ENCODE measurements around the gene KRT7. TPM values are rescaled to one million over a fixed set of nuclear protein-coding genes. Genes with fewer than 3 reads are reported as not detected.

Gene KRT7
- total RNA-seq, 1 donor from 2014 or later: not detected

- Mint-ChIP-seq H3K4me3 (ENCODE audit: unreplicated experiment) (no peak overlapping the region), H3K27ac (ENCODE audit: unreplicated experiment) (no peak overlapping the region), H3K9me3 (ENCODE audit: unreplicated experiment) (no peaks in the 10 kb centered on the region), H3K4me1 (ENCODE audit: unreplicated experiment) (no peaks in the 10 kb centered on the region), H3K36me3 (ENCODE audit: low read depth, unreplicated experiment) (no peaks in the 10 kb centered on the region), H3K27me3 (ENCODE audit: unreplicated experiment) (peaks cover 3% of the 10 kb centered on the region)
- TF ChIP-seq CTCF (IDR thresholded peaks at IDR 0.05; ENCODE audit: unreplicated experiment): no peak
- no peak for DNase-seq (ENCODE audit: low spot score)
Observed at GRCh38 chr12:52267266-52267665, 34.2 kb downstream of the KRT7 start.

- peaks cover 3% of the 10 kb centered on the region for H3K27me3 Mint-ChIP-seq (ENCODE audit: unreplicated experiment)
- no peak overlapping the region for H3K27ac Mint-ChIP-seq (ENCODE audit: unreplicated experiment)
- no peaks in the 10 kb centered on the region for H3K36me3 Mint-ChIP-seq (ENCODE audit: low read depth, unreplicated experiment)
- no peaks in the 10 kb centered on the region for H3K4me1 Mint-ChIP-seq (ENCODE audit: unreplicated experiment)
- H3K4me3 Mint-ChIP-seq (ENCODE audit: unreplicated experiment): no peak overlapping the region
- DNase-seq (ENCODE audit: low spot score): no peak
- H3K9me3 Mint-ChIP-seq (ENCODE audit: unreplicated experiment): no peaks in the 10 kb centered on the region
- TF ChIP-seq CTCF (IDR thresholded peaks at IDR 0.05; ENCODE audit: unreplicated experiment): no peak
Observed at GRCh38 chr12:52267699-52268098, 34.7 kb downstream of the KRT7 start.

DNA sequence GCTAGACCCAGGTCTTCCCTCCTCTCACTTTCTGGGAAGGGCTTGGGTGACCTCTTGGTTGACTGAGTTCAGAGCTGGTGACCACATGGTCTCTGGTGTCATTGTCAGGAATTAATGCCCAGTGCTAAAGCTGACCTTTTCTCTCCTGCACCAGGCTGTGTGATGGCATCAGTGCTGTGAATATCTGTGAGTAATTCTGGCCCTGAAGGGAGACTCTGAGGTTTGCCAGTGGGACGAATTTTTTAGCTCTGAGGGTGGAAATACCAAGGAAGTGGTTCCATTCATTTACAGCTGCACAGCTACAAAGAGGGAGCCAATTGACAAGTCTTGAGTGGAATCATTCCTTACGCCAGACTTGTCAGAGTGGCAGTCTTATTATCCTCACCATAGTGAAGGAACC, 35.2 kb downstream of the KRT7 start:
- Mint-ChIP-seq H3K9me3 (ENCODE audit: unreplicated experiment) (no peaks in the 10 kb centered on the region), H3K4me3 (ENCODE audit: unreplicated experiment) (no peak overlapping the region), H3K4me1 (ENCODE audit: unreplicated experiment) (no peaks in the 10 kb centered on the region), H3K27me3 (ENCODE audit: unreplicated experiment) (peaks cover 3% of the 10 kb centered on the region), H3K27ac (ENCODE audit: unreplicated experiment) (no peak overlapping the region), H3K36me3 (ENCODE audit: low read depth, unreplicated experiment) (no peaks in the 10 kb centered on the region)
- no peak for TF ChIP-seq CTCF (IDR thresholded peaks at IDR 0.05; ENCODE audit: unreplicated experiment)
- DNase-seq (ENCODE audit: low spot score): no peak

GRCh38 chr12:52270541-52271070, 37.6 kb downstream of the KRT7 start:
- Mint-ChIP-seq H3K27me3 (ENCODE audit: unreplicated experiment) (peaks cover 2% of the 10 kb centered on the region), H3K9me3 (ENCODE audit: unreplicated experiment) (no peaks in the 10 kb centered on the region), H3K27ac (ENCODE audit: unreplicated experiment) (no peak overlapping the region), H3K36me3 (ENCODE audit: low read depth, unreplicated experiment) (no peaks in the 10 kb centered on the region), H3K4me3 (ENCODE audit: unreplicated experiment) (no peak overlapping the region), H3K4me1 (ENCODE audit: unreplicated experiment) (no peaks in the 10 kb centered on the region)
- no peak for DNase-seq (ENCODE audit: low spot score)
- no peak for TF ChIP-seq CTCF (IDR thresholded peaks at IDR 0.05; ENCODE audit: unreplicated experiment)

DNA sequence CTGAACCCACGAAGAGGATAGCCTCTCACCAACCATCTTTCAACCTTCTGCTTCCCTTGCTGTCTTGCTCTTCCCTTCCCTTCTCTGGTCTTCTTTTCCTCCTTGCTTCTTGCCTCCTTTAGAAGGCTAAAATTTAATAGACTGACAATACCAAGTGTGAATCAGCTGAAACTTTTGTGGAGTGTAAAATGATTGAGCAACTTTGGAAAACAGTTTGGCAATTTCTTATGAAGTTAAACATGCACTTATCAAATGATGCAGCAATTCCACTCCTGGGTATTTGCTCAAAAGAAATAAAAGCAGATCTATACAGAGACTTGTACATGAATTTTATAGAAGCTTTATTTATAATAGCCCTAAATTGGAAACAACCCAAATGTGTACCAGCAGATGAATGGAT, 38.1 kb downstream of the KRT7 start:
- H3K4me3 Mint-ChIP-seq (ENCODE audit: unreplicated experiment): no peak overlapping the region

More for the DNA sequence above, 38.1 kb downstream of the KRT7 start:
- Mint-ChIP-seq H3K27ac (ENCODE audit: unreplicated experiment) (no peak overlapping the region), H3K4me1 (ENCODE audit: unreplicated experiment) (no peaks in the 10 kb centered on the region), H3K36me3 (ENCODE audit: low read depth, unreplicated experiment) (no peaks in the 10 kb centered on the region), H3K9me3 (ENCODE audit: unreplicated experiment) (no peaks in the 10 kb centered on the region), H3K27me3 (ENCODE audit: unreplicated experiment) (peaks cover 2% of the 10 kb centered on the region)
- no peak for DNase-seq (ENCODE audit: low spot score)
- TF ChIP-seq CTCF (IDR thresholded peaks at IDR 0.05; ENCODE audit: unreplicated experiment): no peak

Measured in endothelial cell (in vitro differentiated cells).